HepG2 (cell line): ENCODE data around the gene BICDL2. TPM values are rescaled to one million over a fixed set of nuclear protein-coding genes. Genes with fewer than 3 reads are reported as not detected.

Source experiments
- ELF3 ChIP-seq: IDR thresholded peaks from 2 replicates; pipeline ENCODE4 v1.6.1; 2016; ENCODE audit warnings: missing genetic modification reagents, missing compliant biosample characterization
- HMG20B ChIP-seq: conservative IDR thresholded peaks from 2 replicates; pipeline ENCODE4 v1.6.1; 2016; ENCODE audit warnings: missing genetic modification reagents, missing compliant biosample characterization
- JDP2 ChIP-seq: sonication (generic); formaldehyde crosslinking; IDR thresholded peaks from 2 replicates; pipeline ENCODE4 v1.8.1; 2022; ENCODE audit warnings: missing genetic modification reagents, borderline replicate concordance
- LRRFIP1 ChIP-seq: sonication (generic); formaldehyde crosslinking; conservative IDR thresholded peaks from 2 replicates; pipeline ENCODE4 v1.4.0; 2020; ENCODE audit warnings: missing genetic modification reagents
- NCOR1 ChIP-seq: fragments of 200-600 bp; sonication (generic); IDR thresholded peaks from 2 replicates; pipeline ENCODE4 v1.7.0; 2017; ENCODE audit warnings: antibody characterized with exemption, low read length, borderline replicate concordance
- NFATC3 ChIP-seq: sonication (generic); formaldehyde crosslinking; IDR thresholded peaks from 2 replicates; pipeline ENCODE4 v1.5.1; 2020; ENCODE audit warnings: mild to moderate bottlenecking, missing genetic modification reagents
- NKX3-1 ChIP-seq: sonication (generic); formaldehyde crosslinking; IDR thresholded peaks from 2 replicates; pipeline ENCODE4 v1.5.0; 2020; ENCODE audit warnings: missing genetic modification reagents
- NR2F2 ChIP-seq: IDR thresholded peaks from 2 replicates; pipeline ENCODE4 v1.6.1; 2012; ENCODE audit warnings: low read depth, inconsistent platforms, borderline replicate concordance
- RAD21 ChIP-seq: fragments of 450-650 bp; formaldehyde crosslinking; IDR thresholded peaks from 2 replicates; pipeline ENCODE4 v1.5.0; 2020; ENCODE audit warnings: mild to moderate bottlenecking
- SAFB2 ChIP-seq: sonication (generic); formaldehyde crosslinking; IDR thresholded peaks from 2 replicates; pipeline ENCODE4 v1.5.1; 2020; ENCODE audit warnings: missing genetic modification reagents, low read depth, mild to moderate bottlenecking, borderline replicate concordance
- SOX5 ChIP-seq: IDR thresholded peaks from 2 replicates; pipeline ENCODE4 v1.6.1; 2016; ENCODE audit warnings: borderline replicate concordance
- SRF ChIP-seq: IDR thresholded peaks from 2 replicates; pipeline ENCODE4 v1.6.1; 2011; ENCODE audit warnings: mild to moderate bottlenecking, low read depth, low read length, moderate library complexity
- TEAD2 ChIP-seq: sonication (generic); formaldehyde crosslinking; IDR thresholded peaks from 2 replicates; pipeline ENCODE4 v1.9.0; 2021; ENCODE audit warnings: missing genetic modification reagents
- ZFP36 ChIP-seq: fragments of 150-350 bp; IDR thresholded peaks from 2 replicates; pipeline ENCODE4 v1.6.1; 2018; ENCODE audit warnings: borderline replicate concordance, low read length, low read depth; ENCODE audit not compliant: partially characterized antibody
- ZNF451 ChIP-seq: sonication (generic); formaldehyde crosslinking; IDR thresholded peaks from 2 replicates; pipeline ENCODE4 v1.5.0; 2020; ENCODE audit warnings: mild to moderate bottlenecking, missing genetic modification reagents
- ZNF703 ChIP-seq: sonication (generic); formaldehyde crosslinking; IDR thresholded peaks from 2 replicates; pipeline ENCODE4 v1.5.1; 2020; ENCODE audit warnings: missing genetic modification reagents, mild to moderate bottlenecking, moderate library complexity, borderline replicate concordance
- ZNF883 ChIP-seq: sonication (generic); formaldehyde crosslinking; IDR thresholded peaks from 2 replicates; pipeline ENCODE4 v1.5.1; 2020; ENCODE audit warnings: mild to moderate bottlenecking, missing genetic modification reagents; ENCODE audit errors: not compliant biosample characterization
- polyA plus RNA-seq, 8 experiments: library from polyadenylated mRNA; depleted of rRNA in 3 of 8; stranded (reverse) in 7 of 8; unstranded in 1 of 8; fragments of >200 nt; fragmentation: Illumina TruSeq in 4 of 8; extraction: Trizol in 4 of 8; gene quantifications; 2 replicates each; pipeline versions ENCODE4 v1.2.1 to v1.2.3, GENCODE V29; 2011 to 2016; ENCODE audit warnings: low read depth in 4 of 8, missing spikeins in 1 of 8, mixed read lengths in 1 of 8; ENCODE audit not compliant: insufficient read depth in 1 of 8
- total RNA-seq, 5 experiments: library from RNA; depleted of rRNA; stranded (reverse); fragments of >200 nt; fragmentation: Illumina TruSeq; extraction: Trizol; gene quantifications; 2 replicates each; pipeline ENCODE4 v1.2.3, GENCODE V29; 2016; ENCODE audit warnings: low read depth in 1 of 5
- TF ChIP-seq, protein P1 (sequence below), 2 experiments: sonication (generic) in 1 of 2; formaldehyde crosslinking in 1 of 2; IDR thresholded peaks; 2 replicates each; pipeline versions ENCODE4 v1.5.1 to v1.6.1; 2011 to 2020; ENCODE audit warnings: borderline replicate concordance in 1 of 2, low read depth in 1 of 2, low read length in 1 of 2, mild to moderate bottlenecking in 1 of 2, missing genetic modification reagents in 1 of 2, moderate library complexity in 1 of 2
- TF ChIP-seq, protein P2 (sequence below): sonication (generic); formaldehyde crosslinking; IDR thresholded peaks from 2 replicates; pipeline ENCODE4 v1.5.0; 2020; ENCODE audit warnings: mild to moderate bottlenecking, missing genetic modification reagents, borderline replicate concordance
- TF ChIP-seq, protein P3 (sequence below): sonication (generic); formaldehyde crosslinking; IDR thresholded peaks from 2 replicates; pipeline ENCODE4 v1.4.0; 2020; ENCODE audit warnings: missing genetic modification reagents

BICDL2 gene
- total and polyA plus RNA-seq, 2 of the 13 experiments (the other 11 are each of a cell fraction or from before 2014, with no cell fraction given), result 0.12 TPM; not detected in 1

DNA sequence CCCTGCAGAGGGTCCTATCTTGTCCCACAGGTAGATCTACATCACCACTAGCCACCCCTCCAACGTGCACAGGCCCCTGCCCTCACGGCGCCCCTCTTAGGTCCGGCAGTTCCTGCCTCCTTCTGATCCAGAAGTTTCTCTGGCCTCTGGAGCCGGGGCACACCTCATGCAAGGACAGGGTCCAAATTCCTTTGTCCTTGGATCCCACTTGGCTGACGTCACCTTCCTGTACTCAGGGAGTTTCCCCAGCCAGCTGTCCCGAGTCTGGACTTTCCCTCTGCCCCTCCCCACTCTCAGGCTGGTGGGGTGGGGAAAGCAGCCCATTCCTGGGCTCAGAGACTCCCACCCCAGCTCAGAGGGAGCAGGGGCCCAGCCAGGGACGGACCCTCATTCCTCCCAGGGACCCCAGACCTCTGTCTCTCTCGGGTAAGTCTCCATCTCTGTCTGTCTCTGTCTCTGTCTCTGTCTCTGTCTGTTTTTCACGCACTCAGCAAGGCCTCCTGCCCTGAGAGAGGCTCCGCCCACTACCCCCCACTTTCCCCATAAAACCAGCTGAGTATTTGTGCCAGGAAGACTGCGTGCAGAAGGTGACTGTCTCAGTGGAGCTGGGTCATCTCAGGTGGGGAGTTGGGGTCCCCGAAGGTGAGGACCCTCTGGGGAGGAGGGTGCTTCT is 28.5 kb upstream of the BICDL2 start, which contains the start of gene IL32 (continued):
- TF ChIP-seq JDP2 (CRISPR knock-in tag), result no peak; the same call in 1 of the 2 replicates
- peak; percentile 61; the same call in 1 of the 2 replicates for TF ChIP-seq ELF3 (CRISPR knock-in tag)
- no peak for TF ChIP-seq ZNF451
- peak; percentile 43 for TF ChIP-seq ZNF883 (CRISPR knock-in tag)
- no peak for TF ChIP-seq NFATC3 (CRISPR knock-in tag)
- TF ChIP-seq HMG20B (CRISPR knock-in tag), result no peak
- TF ChIP-seq ZNF703 (CRISPR knock-in tag), result 0 out of 2 replicates have a peak, but pooled peaks have one; percentile 75
- TF ChIP-seq NKX3-1, result peak; percentile 55; the same call in 1 of the 2 replicates
- TF ChIP-seq, protein P1, sequence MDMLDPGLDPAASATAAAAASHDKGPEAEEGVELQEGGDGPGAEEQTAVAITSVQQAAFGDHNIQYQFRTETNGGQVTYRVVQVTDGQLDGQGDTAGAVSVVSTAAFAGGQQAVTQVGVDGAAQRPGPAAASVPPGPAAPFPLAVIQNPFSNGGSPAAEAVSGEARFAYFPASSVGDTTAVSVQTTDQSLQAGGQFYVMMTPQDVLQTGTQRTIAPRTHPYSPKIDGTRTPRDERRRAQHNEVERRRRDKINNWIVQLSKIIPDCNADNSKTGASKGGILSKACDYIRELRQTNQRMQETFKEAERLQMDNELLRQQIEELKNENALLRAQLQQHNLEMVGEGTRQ (IDR thresholded peaks at IDR 0.05; ENCODE audit: low read depth, low read length), result no peak
- TF ChIP-seq, protein P1 (CRISPR knock-in tag; IDR thresholded peaks at IDR 0.05; ENCODE audit: borderline replicate concordance), result no peak
- peak; percentile 53 for TF ChIP-seq SOX5 (CRISPR knock-in tag)
- peak; percentile 12; the same call in 1 of the 2 replicates for TF ChIP-seq NR2F2
- TF ChIP-seq TEAD2 (CRISPR knock-in tag), result no peak
- peak; percentile 84 for TF ChIP-seq NCOR1
- TF ChIP-seq SRF, result no peak
- TF ChIP-seq, protein P2, sequence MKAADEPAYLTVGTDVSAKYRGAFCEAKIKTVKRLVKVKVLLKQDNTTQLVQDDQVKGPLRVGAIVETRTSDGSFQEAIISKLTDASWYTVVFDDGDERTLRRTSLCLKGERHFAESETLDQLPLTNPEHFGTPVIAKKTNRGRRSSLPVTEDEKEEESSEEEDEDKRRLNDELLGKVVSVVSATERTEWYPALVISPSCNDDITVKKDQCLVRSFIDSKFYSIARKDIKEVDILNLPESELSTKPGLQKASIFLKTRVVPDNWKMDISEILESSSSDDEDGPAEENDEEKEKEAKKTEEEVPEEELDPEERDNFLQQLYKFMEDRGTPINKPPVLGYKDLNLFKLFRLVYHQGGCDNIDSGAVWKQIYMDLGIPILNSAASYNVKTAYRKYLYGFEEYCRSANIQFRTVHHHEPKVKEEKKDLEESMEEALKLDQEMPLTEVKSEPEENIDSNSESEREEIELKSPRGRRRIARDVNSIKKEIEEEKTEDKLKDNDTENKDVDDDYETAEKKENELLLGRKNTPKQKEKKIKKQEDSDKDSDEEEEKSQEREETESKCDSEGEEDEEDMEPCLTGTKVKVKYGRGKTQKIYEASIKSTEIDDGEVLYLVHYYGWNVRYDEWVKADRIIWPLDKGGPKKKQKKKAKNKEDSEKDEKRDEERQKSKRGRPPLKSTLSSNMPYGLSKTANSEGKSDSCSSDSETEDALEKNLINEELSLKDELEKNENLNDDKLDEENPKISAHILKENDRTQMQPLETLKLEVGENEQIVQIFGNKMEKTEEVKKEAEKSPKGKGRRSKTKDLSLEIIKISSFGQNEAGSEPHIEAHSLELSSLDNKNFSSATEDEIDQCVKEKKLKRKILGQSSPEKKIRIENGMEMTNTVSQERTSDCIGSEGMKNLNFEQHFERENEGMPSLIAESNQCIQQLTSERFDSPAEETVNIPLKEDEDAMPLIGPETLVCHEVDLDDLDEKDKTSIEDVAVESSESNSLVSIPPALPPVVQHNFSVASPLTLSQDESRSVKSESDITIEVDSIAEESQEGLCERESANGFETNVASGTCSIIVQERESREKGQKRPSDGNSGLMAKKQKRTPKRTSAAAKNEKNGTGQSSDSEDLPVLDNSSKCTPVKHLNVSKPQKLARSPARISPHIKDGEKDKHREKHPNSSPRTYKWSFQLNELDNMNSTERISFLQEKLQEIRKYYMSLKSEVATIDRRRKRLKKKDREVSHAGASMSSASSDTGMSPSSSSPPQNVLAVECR (CRISPR knock-in tag), result peak; percentile 83; the same call in 1 of the 2 replicates
- no peak for TF ChIP-seq LRRFIP1 (CRISPR knock-in tag)
- TF ChIP-seq ZFP36, result no peak
- TF ChIP-seq, protein P3, sequence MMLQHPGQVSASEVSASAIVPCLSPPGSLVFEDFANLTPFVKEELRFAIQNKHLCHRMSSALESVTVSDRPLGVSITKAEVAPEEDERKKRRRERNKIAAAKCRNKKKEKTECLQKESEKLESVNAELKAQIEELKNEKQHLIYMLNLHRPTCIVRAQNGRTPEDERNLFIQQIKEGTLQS, result peak; percentile 96
- TF ChIP-seq SAFB2, result peak; percentile 80
- no peak for TF ChIP-seq RAD21 (CRISPR knock-in tag)
